HEK293T (cell line): ENCODE data around the gene NPC1L1.
"Not testable (repeated sequence)": the region's sequence is repeated elsewhere in the genome, so short reads cannot be mapped to it uniquely, and the experiment has no call there.

Source experiments
- CTCF ChIA-PET: fragments of 350-600 bp; formaldehyde crosslinking; extraction: SDS; loops from one replicate; lab custom pipeline; 2021; ENCODE audit warnings: antibody characterized with exemption, inconsistent platforms; lab: Yijun Ruan, JAX
- POLR2A ChIA-PET: fragments of 350-600 bp; formaldehyde crosslinking; extraction: SDS; loops from one replicate; lab custom pipeline; 2020; ENCODE audit warnings: antibody characterized with exemption, inconsistent platforms; lab: Yijun Ruan, JAX
- DNase-seq: peaks from one replicate; pipeline ENCODE4 v3.0.0; 2012; ENCODE audit warnings: mixed read lengths; ENCODE audit errors: extremely low spot score
- ARNT ChIP-seq: fragments of 450-650 bp; IDR thresholded peaks from 2 replicates; pipeline ENCODE4 v1.6.1; 2017; ENCODE audit warnings: mild to moderate bottlenecking
- BHLHE40 ChIP-seq: fragments of 450-650 bp; IDR thresholded peaks from 2 replicates; pipeline ENCODE4 v1.6.1; 2016; ENCODE audit warnings: mild to moderate bottlenecking, moderate library complexity, borderline replicate concordance
- CTBP1 ChIP-seq: fragments of 450-650 bp; IDR thresholded peaks from 2 replicates; pipeline ENCODE4 v1.6.1; 2016; ENCODE audit warnings: borderline replicate concordance
- ELF4 ChIP-seq: fragments of 450-650 bp; IDR thresholded peaks from 2 replicates; pipeline ENCODE4 v1.6.1; 2017; ENCODE audit warnings: antibody characterized with exemption
- FOXA1 ChIP-seq: fragments of 450-650 bp; IDR thresholded peaks from 2 replicates; pipeline ENCODE4 v1.6.1; 2016; ENCODE audit warnings: mild to moderate bottlenecking
- FOXK2 ChIP-seq: fragments of 450-650 bp; IDR thresholded peaks from 2 replicates; pipeline ENCODE4 v1.6.1; 2016; ENCODE audit warnings: mild to moderate bottlenecking
- FOXM1 ChIP-seq: fragments of 450-650 bp; IDR thresholded peaks from 2 replicates; pipeline ENCODE4 v1.6.1; 2017; ENCODE audit warnings: mild to moderate bottlenecking, borderline replicate concordance
- HDGF ChIP-seq: fragments of 450-650 bp; IDR thresholded peaks from 2 replicates; pipeline ENCODE4 v1.6.1; 2017; ENCODE audit warnings: antibody characterized with exemption, borderline replicate concordance
- L3MBTL2 ChIP-seq: fragments of 450-650 bp; conservative IDR thresholded peaks from 2 replicates; pipeline ENCODE4 v1.6.1; 2016; ENCODE audit warnings: mild to moderate bottlenecking
- LEF1 ChIP-seq: fragments of 450-650 bp; IDR thresholded peaks from 2 replicates; pipeline ENCODE4 v1.6.1; 2017; ENCODE audit warnings: mild to moderate bottlenecking, borderline replicate concordance
- NFRKB ChIP-seq: fragments of 450-650 bp; IDR thresholded peaks from 2 replicates; pipeline ENCODE4 v1.6.1; 2016; ENCODE audit warnings: mild to moderate bottlenecking, moderate library complexity
- SP1 ChIP-seq: fragments of 450-650 bp; IDR thresholded peaks from 2 replicates; pipeline ENCODE4 v1.6.1; 2017
- SUZ12 ChIP-seq: fragments of 450-650 bp; IDR thresholded peaks from 2 replicates; pipeline ENCODE4 v1.6.1; 2016; ENCODE audit warnings: mild to moderate bottlenecking
- TARDBP ChIP-seq: fragments of 450-650 bp; IDR thresholded peaks from 2 replicates; pipeline ENCODE4 v1.6.1; 2016
- ZNF384 ChIP-seq: fragments of 450-650 bp; IDR thresholded peaks from 2 replicates; pipeline ENCODE4 v1.6.1; 2016
- TF ChIP-seq, protein P1 (sequence below): fragments of 450-650 bp; IDR thresholded peaks from 2 replicates; pipeline ENCODE4 v1.6.1; 2016

Gene NPC1L1

GRCh38 chr7:44566680-44567079 is 25.6 kb upstream of the NPC1L1 start:
- POLR2A ChIA-PET, result interaction anchor here (1.0 kb wide), 1 partner anchor 19 kb away, joined by 3 read pairs; no protein-coding TSS in a partner anchor
- no peak for DNase-seq
- CTCF ChIA-PET, result no interaction called here
- TF ChIP-seq L3MBTL2 (no peak), NFRKB (no peak), SP1 (no peak), LEF1 (no peak), ZNF384 (no peak), HDGF (no peak), FOXK2 (no peak), BHLHE40 (no peak), FOXM1 (no peak), ELF4 (no peak), TARDBP (no peak), CTBP1 (no peak), ARNT (no peak), SUZ12 (no peak), FOXA1 (no peak)
- TF ChIP-seq, protein P1, sequence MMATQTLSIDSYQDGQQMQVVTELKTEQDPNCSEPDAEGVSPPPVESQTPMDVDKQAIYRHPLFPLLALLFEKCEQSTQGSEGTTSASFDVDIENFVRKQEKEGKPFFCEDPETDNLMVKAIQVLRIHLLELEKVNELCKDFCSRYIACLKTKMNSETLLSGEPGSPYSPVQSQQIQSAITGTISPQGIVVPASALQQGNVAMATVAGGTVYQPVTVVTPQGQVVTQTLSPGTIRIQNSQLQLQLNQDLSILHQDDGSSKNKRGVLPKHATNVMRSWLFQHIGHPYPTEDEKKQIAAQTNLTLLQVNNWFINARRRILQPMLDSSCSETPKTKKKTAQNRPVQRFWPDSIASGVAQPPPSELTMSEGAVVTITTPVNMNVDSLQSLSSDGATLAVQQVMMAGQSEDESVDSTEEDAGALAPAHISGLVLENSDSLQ, result no peak

GRCh38 chr7:44565795-44566559 is 24.8 kb upstream of the NPC1L1 start:
- ChIA-PET CTCF (interaction anchor here (0.8 to 1.9 kb wide), 7 partner anchors 8 to 325 kb away, joined by 3 to 10 read pairs (median 5); partner anchors contain the start of genes DDX56 and NUDCD3), POLR2A (interaction anchor here (0.6 to 3.6 kb wide), 10 partner anchors 7 to 442 kb away, joined by 3 to 41 read pairs (median 4); partner anchors contain the start of genes DDX56, H2AZ2, NUDCD3 and TMED4)
- DNase-seq, result no peak
- TF ChIP-seq L3MBTL2 (no peak), TARDBP (no peak), NFRKB (no peak), ELF4 (no peak), ARNT (no peak), SP1 (no peak), BHLHE40 (no peak), FOXK2 (no peak), FOXM1 (no peak), SUZ12 (no peak), CTBP1 (no peak), FOXA1 (no peak), LEF1 (no peak), ZNF384 (no peak), HDGF (no peak)
- TF ChIP-seq, protein P1, result no peak

DNA sequence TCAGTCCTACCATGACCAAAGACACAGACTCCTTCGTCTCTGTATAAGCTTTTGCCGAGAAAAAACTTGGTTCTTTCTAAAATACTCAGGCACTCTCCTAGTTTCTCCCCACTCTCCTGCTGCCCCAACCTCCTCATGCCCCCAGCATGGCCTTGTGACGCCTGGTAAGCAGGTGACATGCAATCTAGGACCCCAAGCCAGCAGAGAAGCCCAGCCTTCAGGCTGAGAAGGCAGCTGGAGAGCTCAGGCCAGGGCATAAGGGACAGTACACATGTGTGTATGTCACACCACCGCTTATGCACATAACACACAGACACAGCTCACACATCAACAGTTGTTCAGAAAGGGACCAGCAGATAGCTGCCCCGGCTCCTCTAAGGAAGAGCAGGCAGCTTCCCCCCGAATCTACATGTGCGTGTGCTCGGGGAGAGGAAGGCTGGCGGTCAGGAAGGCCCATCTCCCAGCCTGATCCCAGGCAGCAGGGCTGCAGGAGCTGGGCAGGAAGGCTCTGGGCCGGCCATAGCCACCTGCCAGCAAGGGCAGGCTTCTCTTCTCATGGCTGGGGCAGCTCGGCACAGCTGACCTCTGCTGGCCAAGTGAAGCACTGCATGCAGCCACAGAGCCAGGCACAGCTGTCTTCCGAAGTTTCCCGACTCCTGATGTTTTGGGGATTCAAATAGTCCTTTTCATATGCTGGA is 24.1 kb upstream of the NPC1L1 start:
- ChIA-PET POLR2A (interaction anchor here (0.6 to 3.6 kb wide), 10 partner anchors 8 to 441 kb away, joined by 3 to 41 read pairs (median 4); partner anchors contain the start of genes DDX56, H2AZ2, NUDCD3 and TMED4), CTCF (interaction anchor here (0.5 to 1.9 kb wide), 9 partner anchors 9 to 325 kb away, joined by 3 to 10 read pairs (median 4); partner anchors contain the start of genes DDX56 and NUDCD3)
- DNase-seq, result peak; percentile 82
- peak; percentile 72; the same call in 1 of the 2 replicates for TF ChIP-seq HDGF
- no peak for TF ChIP-seq ZNF384

DNA sequence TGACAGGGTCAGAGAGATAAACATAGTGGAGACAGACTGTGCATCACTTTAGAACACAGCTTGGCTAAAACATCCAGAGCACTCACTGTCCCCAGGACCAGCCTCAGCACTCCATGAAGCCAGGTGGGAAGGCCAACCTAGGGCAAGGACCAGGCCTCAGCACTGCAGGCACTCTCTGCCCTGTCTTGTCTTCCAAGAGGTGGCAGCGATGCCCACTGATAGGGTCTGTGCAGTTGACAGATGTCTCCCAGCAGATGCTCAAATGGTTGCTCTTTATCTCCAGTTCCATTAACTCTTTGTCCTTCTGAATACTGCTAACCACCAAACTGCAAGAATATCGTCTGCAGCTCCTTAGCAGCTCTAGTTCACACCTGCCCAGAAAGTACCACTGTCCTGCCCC is 23.5 kb upstream of the NPC1L1 start:
- POLR2A ChIA-PET, result interaction anchor here (0.9 to 3.6 kb wide), 5 partner anchors 8 to 74 kb away, joined by 3 to 41 read pairs (median 5); partner anchors contain the start of genes DDX56 and NUDCD3
- DNase-seq, result no peak
- TF ChIP-seq FOXM1 (no peak), SP1 (no peak), NFRKB (no peak), ELF4 (no peak), ZNF384 (no peak), ARNT (no peak), L3MBTL2 (no peak), LEF1 (no peak), FOXK2 (no peak), FOXA1 (no peak), TARDBP (no peak)
- TF ChIP-seq, protein P1, result no peak
- CTCF ChIA-PET, result interaction anchor here (0.5 to 1.9 kb wide), 6 partner anchors 9 to 324 kb away, joined by 3 to 10 read pairs (median 5); partner anchors contain the start of gene DDX56

GRCh38 chr7:44563171-44563679 is 22.1 kb upstream of the NPC1L1 start:
- CTCF ChIA-PET, result no interaction called here
- POLR2A ChIA-PET, result interaction anchor here (3.6 kb wide), 1 partner anchor 10 kb away, joined by 41 read pairs; the partner anchor contains the start of gene DDX56
- no peak for DNase-seq
- no peak for TF ChIP-seq ZNF384

DNA sequence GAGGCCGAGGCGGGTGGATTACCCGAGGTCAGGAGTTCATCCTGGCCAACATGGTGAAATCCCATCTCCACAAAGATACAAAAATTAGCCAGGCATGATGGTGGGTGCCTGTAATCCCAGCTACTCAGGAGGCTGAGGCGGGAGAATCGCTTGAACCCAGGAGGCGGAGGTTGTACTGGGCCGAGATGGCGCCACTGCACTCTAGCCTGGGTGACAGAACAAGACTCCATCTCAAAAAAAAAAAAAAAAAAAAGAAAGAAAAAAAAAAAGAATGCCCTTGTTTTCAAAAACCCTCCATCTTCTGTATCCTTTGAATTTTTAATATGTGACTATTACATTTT is 21.5 kb upstream of the NPC1L1 start:
- CTCF ChIA-PET, DNase-seq: not testable (repeated sequence)
- POLR2A ChIA-PET, result interaction anchor here (1.0 to 3.6 kb wide), 2 partner anchors 8 to 10 kb away, joined by 3 to 41 read pairs; partner anchors contain the start of gene DDX56
